Mammary microvascular endothelial cell (primary cell): ENCODE measurements around the gene TRANK1. TPM values are rescaled to one million over a fixed set of nuclear protein-coding genes. Genes with fewer than 3 reads are reported as not detected.

ENCODE experiments used
- total RNA-seq: library from RNA; depleted of rRNA; stranded (reverse); fragments of >200 nt; gene quantifications from 2 replicates; pipeline ENCODE4 v1.2.3, GENCODE V29; 2015

The TRANK1 gene
- 7.6 and 11.9 TPM in 2 replicates for total RNA-seq

GRCh38 chr3:36944641-36945270, at the start of gene TRANK1:
Gene TRANK1, minus strand, starts transcription at chr3:36945054. Its CDS starts 245 bp downstream, at chr3:36944809.

DNA sequence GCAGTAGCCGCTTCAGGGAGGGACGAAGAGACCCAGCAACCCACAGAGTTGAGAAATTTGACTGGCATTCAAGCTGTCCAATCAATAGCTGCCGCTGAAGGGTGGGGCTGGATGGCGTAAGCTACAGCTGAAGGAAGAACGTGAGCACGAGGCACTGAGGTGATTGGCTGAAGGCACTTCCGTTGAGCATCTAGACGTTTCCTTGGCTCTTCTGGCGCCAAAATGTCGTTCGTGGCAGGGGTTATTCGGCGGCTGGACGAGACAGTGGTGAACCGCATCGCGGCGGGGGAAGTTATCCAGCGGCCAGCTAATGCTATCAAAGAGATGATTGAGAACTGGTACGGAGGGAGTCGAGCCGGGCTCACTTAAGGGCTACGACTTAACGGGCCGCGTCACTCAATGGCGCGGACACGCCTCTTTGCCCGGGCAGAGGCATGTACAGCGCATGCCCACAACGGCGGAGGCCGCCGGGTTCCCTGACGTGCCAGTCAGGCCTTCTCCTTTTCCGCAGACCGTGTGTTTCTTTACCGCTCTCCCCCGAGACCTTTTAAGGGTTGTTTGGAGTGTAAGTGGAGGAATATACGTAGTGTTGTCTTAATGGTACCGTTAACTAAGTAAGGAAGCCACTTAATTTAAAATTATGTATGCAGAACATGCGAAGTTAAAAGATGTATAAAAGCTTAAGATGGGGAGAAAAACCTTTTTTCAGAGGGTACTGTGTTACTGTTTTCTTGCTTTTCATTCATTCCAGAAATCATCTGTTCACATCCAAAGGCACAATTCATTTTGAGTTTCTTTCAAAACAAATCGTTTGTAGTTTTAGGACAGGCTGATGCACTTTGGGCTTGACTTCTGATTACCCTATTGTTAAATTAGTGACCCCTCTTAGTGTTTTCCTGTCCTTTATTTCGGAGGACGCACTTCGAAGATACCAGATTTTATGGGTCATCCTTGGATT, 48.8 kb upstream of the TRANK1 start, which contains the start of gene MLH1:
Gene MLH1, plus strand, starts transcription at position 193 of the 958 bp plus-strand sequence. Its CDS starts 30 bp downstream, at position 223.

GRCh38 chr3:36992806-36993325, 48.0 kb upstream of the TRANK1 start, which contains the start of gene EPM2AIP1:
Gene EPM2AIP1, minus strand, starts transcription at chr3:36993131. Its CDS starts 54 bp downstream, at chr3:36993077.

Other genes with a start within 250 kb of the TRANK1 start
- under 0.01 and 0.05 TPM in 2 replicates for gene DCLK3, start 180.5 kb downstream of the TRANK1 start, total RNA-seq
- 5.5 and 10.7 TPM in 2 replicates for gene EPM2AIP1, start 48.1 kb upstream of the TRANK1 start, total RNA-seq
- 33.8 and 37.6 TPM in 2 replicates for gene MLH1, start 48.5 kb upstream of the TRANK1 start, total RNA-seq
- 55.8 and 64.8 TPM in 2 replicates for gene LRRFIP2, start 229.5 kb upstream of the TRANK1 start, total RNA-seq